HTR-8/SVneo (cell line): ENCODE results near the gene OSBPL10.

Experiments
- DNase-seq: peaks from one replicate; pipeline ENCODE4 v3.0.0; 2011; ENCODE audit warnings: low spot score, mixed read lengths; ENCODE audit not compliant: insufficient read length
- FAIRE-seq: peaks from 2 replicates; lab custom pipeline; 2011; peaks lifted over from hg19 to GRCh38; lab: Jason Lieb, UNC

Gene OSBPL10

GRCh38 chr3:31613654-31614053 is 367.4 kb downstream of the OSBPL10 start:
- DNase-seq = no peak
- no peak for FAIRE-seq

GRCh38 chr3:31613177-31613576 is 367.9 kb downstream of the OSBPL10 start:
- no peak for FAIRE-seq

More at GRCh38 chr3:31613177-31613576, 367.9 kb downstream of the OSBPL10 start:
- DNase-seq = no peak
